Mucosa of gallbladder (tissue), 1 donor: Measurements from ENCODE around the gene SYT9. TPM values are rescaled to one million over a fixed set of nuclear protein-coding genes. Genes with fewer than 3 reads are reported as not detected.
A peak's percentile ranks its signal among the peaks of the same experiment; 100 is the strongest.

Source experiments
- DNase-seq: peaks from one replicate; pipeline ENCODE4 v3.0.0-alpha.2; 2020; ENCODE audit warnings: low spot score
- total RNA-seq: library from RNA; stranded (reverse); gene quantifications from one replicate; pipeline ENCODE4 v1.2.1, GENCODE V29; 2021
- donor health status: DM: no; HTN: no; CAD: no.

SYT9 gene
- total RNA-seq, 1 donor from 2014 or later = 2.1 TPM

DNA sequence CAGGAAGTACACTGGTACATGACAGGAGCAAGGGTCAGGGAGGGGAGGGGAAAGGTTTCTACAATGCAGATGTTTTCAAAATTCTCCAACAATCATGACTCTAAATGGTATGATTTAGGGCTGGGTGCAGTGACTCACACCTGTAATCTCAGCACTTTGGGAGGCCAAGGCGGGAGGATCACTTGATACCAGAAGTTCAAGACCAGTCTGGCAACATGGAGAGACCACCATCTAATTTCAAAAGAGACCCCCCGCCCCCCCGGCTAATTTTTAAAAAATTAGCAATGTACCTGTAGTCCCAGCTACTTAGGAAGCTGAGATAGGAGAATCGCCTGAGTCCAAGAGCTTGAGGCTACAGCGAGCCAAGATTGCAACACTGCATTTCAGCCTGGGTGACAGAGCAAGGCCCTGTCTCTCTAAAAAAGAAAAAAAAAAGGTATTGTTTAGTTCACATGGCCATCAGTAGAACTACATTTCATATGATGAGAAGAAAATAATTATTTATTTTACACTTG, 217.7 kb downstream of the SYT9 start:
- DNase-seq = no peak

DNA sequence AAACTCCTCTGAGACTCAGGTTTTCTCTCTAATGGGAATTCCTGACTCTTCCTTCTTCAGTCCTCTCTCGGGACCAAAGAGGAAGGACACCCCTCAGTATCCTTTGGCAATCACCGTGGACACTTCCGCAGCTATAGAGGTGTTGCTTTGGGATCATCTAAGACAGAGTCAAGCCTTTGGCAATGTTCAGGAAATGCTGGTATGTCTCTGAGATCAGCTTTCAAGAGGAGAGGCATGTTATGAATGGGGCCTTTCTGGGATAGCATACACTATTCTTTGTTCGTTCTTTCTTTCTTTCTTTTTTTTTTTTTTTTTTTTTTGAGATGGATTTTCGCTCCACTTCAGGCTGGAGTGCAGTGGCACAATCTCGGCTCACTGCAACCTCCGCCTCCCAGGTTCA, 219.4 kb downstream of the SYT9 start:
- DNase-seq = no peak

DNA sequence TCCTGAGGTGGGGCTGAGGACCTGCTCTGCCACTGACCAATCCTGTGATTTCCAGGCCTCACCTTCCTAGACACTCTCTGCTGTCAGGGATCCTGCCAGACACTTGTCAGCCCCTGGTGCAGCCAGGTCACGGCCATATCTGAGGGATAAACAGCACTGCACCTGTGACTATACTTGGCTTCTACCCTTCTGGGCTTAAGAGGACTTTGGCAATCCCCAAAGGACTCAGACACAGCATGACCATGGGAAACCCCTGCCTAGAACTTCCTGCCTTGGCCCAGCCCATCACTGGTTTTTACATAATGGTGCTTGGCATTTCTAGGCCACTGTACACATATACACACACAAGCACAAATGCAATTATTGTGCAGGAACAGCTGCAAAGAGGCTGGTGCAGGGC, 222.0 kb downstream of the SYT9 start:
- DNase-seq = no peak

DNA sequence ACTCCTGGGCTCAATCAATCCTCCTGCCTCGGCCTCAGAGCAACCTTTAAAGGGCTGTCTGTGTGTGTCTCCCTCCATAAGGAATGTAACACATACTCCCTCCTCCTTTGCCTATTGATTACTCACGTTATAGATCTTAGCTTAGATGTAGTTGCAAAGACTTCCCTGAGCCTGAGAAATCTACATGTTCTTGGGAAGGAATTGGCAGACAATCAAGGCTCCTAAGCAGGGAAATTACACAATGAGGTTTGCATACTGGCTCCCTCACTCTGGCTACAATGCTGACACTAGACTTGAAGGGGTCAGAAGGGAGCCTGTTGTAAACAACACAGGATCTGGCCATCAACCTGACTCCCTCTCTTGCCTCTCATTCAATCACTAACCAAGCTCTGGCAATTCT, 228.4 kb downstream of the SYT9 start:
- peak; percentile 56 for DNase-seq

DNA sequence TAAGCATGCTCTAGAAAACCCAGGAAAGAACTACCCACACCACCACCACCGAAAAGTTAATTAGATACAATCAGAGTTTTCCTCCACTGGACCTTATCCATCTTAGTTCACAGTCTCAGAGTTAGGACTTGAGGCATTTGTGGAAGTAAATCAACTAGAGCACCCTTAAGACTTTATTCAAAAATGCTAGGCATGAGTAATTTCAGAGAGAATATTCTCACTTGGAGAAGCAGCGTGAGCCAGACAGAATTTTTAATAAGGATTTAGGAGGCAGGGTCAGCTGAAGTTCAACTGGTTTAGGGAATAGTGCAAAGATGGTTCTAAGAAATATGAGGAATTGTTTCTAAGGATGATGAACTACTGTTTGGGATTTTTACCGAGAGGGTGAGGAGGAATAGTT, 232.4 kb downstream of the SYT9 start:
- no peak for DNase-seq

DNA sequence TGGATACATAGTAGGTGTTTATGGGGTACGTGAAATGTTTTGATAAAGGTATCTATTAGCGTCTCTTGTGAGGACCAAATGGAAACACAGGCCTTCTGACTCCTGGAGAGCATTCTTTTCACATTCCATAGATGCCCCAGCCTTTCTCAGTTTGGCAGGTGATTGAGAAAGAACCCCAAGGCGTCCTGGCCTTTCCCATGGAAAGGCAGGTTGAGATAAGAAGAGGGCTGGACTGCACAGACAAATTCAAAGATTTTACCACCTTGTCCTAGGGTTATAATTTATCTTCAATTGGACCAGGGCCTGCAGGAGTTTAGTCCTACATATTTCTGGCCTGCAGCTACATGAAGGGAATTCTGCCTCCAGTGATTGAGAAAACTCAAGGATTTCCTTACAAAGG, 232.9 kb downstream of the SYT9 start:
- DNase-seq = no peak

DNA sequence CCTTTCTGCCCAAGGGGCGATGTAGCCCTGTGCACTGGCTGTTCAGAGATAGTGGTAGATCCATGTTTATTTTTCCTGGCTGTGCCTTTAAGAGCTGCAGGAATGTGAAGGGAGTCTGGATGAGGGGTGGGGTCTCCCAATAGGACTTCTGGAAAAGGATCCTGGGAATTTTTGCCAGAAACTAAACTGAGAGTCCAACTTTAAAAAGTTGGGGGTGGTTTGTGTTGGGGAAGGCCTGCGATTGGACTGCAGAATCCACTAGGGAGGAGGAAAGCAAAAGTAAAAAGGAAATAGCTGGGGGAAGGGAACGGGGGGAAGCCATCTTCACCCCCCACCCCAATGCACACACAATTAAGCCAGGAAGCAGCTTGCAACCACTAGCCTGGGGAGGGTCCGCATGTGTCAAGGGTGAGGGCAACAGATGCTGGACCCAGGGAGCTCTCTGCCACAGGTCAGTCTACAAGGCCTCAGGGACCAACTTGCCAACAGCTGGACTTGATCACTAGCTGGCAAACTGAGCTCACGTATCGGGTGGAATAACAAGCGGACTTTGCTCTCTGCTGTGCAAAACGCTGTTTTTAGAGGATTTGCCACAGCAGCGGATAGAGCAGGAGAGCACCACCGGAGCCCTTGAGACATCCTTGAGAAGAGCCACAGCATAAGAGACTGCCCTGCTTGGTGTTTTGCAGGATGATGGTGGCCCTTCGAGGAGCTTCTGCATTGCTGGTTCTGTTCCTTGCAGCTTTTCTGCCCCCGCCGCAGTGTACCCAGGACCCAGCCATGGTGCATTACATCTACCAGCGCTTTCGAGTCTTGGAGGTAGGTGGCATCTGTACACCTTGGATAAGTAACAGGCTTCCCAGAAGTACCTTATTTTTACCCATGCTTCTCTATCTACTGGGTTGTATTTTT, 233.7 kb downstream of the SYT9 start, which contains the start of gene OLFML1:
Gene OLFML1 (plus strand): TSS at position 321 of the 912 bp plus-strand sequence. CDS start 370 bp downstream, at position 691.
- DNase-seq = no peak

DNA sequence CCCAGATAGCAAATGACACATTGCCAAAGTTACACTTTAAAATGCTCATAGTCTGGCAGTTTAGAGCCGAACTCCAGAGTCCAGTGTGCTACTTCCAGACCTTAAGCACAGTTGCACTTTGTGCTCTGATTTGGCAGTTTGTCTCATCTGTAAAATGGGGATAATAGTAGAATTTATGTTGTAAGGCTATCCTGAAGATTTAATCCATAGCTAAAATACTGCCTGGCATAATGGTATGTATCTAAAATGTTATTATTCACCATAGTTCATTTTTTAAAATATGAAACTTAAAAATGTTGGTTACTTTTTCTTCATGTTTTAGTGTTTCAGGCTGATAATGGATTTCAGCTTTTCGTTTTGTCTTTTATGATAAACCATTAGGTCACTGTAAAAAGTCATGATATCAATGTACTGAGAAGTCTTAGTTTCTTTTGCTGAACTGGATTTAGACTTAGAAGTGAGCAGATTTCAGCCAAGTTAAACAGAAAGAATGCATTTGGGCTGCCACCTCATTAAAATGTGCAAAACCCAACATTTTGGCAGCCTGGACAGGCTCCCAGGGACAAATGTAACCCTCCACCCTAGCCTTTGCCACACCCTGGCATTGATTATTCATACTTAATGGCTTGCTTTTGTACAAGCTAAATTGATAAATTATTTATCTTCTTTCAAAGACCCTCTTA, 234.5 kb downstream of the SYT9 start:
- no peak for DNase-seq

DNA sequence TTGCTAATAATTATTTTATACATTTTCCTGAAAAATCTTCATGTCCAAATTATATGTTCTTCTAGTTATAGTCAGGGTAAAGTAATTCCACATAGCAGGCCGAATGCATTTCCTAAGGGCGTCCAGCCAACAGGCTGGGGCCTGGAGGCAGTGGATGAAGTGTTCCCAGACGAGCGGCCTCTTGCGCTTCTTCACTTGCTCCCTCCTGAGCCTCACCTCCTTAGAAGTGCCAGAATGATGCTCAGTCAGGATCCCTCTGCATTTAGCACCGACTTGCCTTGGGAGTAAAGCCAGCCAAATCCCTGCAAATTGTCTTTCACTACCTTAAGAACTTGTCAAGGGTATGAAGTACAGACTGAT, 235.1 kb downstream of the SYT9 start:
- no peak for DNase-seq

DNA sequence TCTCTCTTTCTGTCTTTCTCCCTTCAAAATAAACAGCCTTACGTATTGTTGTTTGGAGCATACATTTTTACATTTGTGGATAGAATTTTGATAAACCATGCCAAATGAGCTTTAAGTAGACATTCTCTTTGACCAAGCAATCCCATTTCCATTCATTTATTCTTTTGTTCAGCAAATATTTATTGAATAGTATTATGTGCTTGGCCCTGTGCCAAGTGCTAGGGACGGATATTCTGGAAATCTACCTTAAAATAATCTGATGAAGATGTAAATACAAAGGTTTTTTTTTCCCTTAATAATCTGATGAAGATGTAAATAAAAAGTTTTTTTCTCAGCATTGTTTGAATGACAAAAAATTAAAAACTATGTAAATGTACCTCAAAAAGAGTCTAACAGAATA, 235.7 kb downstream of the SYT9 start:
- DNase-seq = no peak

DNA sequence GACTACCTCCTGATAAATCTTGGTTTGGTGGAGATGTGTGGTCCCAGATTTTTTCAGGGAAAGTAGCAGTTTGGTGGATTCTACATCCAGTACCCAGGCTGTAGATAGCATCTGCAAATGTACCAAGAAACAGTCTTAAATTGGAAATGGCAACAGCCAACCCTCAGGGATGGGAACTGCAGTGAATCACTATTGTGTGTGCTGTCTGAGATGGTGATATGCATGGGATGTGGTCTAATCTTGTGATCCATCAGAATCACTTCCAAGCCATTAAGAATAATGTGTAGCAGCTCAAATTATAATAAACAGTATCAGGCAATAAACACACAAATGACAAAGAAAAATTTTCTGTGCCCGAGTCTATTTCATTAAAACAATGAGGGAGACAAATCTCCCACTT, 237.0 kb downstream of the SYT9 start:
- no peak for DNase-seq

DNA sequence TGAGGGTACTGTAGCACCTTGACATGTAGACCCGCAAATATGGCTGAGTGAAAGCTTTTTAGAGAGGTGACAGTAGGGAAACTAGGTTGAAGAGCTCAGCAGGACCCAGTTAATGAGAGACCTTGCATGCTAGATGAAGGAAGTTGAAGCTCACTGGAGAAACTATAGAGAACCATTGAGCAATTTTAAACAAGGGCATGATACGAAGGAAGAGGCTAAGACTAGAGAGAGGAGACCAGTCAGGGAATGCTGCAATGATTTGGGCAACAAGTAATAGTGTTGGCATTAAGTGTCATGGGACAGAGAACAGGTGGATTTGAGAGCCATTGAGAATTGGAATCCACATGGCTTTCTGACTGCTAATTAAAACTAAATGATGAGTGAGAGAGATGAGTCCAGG, 237.7 kb downstream of the SYT9 start:
- no peak for DNase-seq

DNA sequence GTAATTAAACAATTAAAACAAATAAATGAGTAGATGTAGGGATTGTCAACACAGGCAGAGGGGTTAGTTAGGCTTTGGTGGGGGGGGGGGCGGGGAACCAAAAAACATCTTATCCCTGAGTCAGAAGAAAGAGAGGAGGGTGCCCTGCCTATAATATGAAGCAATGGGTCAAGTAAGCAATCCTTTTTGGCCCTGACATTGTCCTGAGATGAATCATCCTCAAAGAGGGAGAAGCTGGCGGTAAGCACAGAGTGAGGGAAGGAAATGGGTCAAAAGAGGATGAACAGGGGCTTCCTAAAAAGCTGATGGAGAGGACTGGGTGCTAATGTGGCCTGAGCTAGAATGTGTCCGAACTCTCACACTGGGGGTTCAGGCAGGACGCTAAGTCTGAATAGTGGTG, 238.3 kb downstream of the SYT9 start:
- DNase-seq = no peak

DNA sequence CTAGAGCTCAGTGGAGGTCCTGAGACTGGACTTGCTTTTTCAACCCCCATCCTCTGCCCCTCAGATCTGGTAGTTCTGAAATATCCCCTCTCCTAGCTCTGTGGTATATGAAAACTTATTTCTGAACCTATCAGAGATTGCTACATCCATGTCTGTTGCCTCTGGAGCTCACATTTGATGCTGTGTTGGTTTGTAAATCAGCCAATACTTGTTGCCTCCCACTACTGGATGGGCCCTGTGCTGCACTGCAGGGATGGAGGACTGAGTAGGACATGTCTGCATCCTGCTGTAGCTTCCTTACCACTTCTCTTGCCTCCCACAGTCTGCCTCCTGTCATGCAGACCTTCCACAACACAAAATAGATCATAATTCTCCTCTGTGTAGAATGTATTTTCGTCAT, 238.8 kb downstream of the SYT9 start:
- DNase-seq = no peak

DNA sequence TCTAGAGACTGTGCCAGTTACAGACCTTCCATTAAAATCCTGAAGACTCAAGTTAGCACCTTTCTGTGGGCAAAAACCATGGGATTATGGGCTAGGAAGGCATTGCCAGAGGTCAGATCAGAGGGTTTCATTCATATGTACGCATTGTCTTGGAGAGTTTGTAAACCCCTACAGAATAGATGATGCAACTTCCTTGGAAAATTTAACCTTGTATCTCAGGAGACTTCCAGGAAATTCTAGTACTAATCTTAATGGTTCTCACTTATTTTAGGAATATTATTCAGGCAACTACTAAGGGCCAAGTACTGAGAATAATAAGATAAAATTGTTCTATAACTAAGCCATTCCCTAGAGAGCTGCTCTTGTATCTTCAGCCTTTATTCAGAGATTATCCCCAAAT, 240.5 kb downstream of the SYT9 start:
- no peak for DNase-seq

DNA sequence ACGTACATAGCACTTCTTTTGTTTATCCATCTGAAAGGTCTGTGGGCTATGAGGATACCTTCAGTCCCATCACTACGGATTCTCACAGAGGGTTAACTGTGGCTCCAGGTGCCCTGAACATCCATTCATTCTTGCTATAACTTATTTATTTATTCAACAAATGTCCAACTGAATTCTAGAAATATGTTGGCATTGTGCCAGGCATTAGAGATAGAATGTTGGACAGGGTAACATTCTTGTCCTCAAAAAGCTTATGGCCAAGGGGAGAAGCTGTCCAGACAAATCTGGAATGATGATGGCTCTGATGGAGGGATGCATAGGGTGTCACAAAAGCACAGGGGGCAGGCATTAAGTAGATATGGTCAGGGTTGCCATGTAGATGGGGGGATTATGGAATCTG, 242.0 kb downstream of the SYT9 start:
- no peak for DNase-seq

DNA sequence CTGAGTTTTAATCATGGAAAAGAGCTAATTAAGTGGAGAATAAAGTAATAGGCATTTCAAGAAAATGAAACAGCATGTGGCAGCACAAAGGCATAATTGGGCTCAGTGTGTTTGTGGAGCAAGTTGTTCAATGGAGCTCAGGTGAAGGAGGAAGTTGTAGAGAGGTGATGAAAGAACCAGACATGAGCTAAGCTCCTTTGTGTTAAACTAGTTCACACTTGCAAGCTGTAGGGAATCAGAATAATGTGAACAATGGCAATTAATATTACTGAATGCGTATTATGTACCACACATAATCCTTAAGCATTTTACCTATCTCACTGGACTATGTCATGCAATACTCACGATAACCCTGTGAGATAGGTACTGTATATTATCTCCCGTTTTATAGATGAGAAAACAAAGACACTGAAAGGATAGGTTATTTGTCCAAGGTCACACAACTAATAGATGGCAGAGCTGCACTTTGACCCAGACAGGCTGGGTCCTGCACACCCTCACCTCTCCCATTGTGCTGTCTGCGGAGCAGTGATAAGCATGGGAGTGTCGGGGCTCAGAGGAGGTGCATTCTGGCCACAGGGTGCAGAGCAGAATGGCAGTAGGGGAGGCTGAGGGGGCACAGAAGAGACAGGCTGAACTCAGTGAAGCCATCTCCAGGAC, 242.5 kb downstream of the SYT9 start:
- DNase-seq = no peak

DNA sequence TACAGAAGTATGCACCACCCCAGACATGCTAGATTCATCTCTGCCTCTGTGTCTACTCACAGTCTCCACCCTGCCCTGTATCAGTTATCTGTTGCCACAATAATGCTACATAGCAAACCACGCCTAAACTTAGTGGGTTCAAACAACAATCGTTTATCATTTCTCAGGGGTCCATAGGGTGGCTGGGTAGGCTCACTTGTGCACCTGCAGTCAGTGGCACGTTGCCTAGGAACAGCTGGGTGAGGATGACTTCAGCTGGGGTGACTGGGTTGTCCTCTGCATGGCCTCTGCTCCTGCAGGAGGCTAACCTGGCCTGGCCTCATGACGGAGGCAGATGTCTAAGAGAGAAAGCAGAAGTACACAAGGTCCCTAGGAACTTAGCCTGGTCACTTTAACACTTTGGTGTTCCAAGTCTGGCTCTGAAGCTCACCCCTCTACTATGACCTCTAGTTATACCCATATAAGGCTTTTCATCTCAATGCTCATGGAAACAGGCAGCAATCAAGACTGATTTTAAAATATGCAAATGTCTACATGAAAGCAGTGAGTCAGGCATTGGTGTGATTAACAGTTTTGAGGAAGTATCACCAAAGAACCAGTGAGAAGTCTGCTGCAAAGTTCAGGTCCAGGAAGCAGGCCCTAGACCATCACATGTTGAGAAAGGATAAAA, 244.3 kb downstream of the SYT9 start:
- no peak for DNase-seq

DNA sequence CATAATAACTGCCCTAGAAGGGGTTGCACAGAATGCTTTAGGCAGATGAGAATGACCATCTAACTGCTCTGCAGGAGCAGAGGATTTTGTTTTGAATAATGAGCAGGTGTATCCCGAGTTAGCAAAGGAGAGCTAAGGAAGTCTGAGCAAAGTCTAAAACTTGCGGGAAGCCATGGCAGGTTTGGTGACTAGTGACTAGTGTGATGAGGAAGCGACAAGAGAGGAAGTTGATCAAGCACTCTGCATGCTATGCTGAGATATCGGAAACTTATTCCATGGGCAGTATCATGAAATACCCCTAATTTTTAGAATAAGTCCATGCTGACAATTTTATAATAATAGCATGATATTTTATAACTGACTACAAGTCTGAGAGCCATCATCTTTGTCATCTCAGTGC, 246.5 kb downstream of the SYT9 start:
- DNase-seq = no peak

DNA sequence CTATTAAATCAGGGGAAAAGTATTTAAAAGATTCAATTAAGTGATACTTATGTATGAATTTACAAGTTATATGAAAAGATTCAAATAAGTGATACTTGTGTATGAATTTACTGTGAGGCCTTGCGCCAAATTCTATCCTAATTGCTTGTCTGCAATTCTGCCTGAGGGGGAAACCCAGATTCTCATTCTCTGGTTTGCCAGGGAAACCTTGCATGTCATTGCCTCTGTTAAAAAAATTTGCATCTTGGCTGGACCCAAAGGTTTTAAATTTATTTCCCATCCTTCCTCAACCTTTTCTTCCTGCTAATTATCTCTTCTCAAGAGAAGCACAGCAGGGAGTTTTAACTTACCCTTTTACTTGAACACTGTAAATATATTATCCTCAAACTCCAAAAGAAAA, 247.4 kb downstream of the SYT9 start:
- DNase-seq = no peak

DNA sequence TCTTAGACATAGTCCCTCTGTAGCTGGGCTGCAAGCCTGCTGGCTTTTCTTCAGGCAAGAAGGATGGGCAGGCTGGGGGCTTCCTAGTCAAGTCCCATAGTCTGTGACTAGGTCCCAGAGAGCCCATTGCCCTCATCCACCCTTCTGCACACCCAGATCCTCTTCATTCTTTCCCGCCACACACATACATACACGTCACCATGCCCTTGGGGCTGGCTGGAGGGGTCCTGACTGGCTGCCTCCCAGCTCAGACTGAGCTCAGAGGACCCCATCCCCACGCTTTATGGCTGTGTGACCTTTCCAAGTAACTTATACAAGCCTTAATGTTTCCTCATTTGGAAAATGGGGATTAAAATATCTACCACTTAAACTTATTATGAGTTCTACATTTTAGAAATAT, 248.5 kb downstream of the SYT9 start:
- no peak for DNase-seq

DNA sequence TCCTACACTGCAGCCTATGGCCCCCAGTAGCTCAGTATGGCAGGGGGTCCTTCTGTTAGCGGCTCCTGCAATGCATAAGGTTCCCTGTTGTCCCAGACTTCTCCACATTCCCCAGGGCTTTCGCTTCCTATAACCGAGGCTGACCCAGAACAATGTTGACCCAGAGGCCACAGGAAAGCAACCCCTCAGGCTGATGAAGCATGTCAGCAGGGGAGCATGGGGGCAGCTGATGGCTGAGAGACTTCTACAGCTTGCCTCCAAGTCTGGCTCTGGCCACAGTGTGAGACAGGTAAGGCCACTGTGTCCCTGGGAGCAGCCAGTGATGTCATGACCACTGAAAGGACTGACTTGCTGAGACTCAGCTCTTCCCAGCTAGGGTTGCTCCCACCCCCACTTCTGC, 249.5 kb downstream of the SYT9 start:
- no peak for DNase-seq
